HG02759 (cell line): ENCODE results near the gene POU6F2.

Source experiments
- ATAC-seq: cut with Tn5 transposase; IDR thresholded peaks from one replicate; pipeline ENCODE4 v1.9.1; 2021; ENCODE audit warnings: mild to moderate bottlenecking, moderate library complexity; ENCODE audit not compliant: unreplicated experiment

POU6F2 gene

DNA sequence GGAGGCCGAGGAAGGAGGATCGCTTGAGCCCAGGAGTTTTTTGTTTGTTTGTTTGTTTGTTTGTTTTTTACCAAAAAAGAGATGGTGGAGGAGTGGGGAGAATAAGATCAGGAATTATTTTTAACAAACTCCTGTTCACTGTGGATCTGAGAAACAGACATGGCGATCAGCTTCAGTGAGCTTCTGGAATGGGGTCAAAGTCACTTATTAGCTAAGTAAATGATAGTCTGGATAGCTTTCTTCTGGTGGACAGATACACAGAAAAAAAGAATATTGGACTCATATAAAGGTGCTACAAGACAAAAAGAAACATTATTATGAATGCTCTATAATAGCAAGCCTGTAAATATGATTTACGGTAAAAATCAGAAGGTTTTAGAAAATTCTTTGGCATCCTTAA is 85.1 kb downstream of the POU6F2 start:
- ATAC-seq = no peak

DNA sequence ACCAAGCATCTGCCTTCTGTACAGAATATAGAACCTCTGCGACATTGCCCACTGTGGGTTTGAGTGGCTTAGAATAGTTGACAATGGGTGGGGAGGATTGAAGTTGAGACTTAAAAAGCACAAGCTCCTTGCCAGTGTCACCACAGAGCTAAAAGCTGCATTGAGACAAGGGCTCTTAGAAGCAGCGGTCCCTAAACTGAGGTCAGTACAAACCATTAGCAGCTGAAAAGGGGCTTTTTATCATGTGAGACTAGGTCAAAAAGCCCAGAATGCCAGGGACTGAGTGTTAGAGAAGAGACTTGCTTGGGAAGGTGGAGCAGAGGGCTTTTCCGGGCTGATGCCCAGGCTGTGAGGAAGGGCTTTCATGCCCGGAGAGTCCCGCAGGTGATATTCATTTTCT is 91.3 kb downstream of the POU6F2 start:
- no peak for ATAC-seq

DNA sequence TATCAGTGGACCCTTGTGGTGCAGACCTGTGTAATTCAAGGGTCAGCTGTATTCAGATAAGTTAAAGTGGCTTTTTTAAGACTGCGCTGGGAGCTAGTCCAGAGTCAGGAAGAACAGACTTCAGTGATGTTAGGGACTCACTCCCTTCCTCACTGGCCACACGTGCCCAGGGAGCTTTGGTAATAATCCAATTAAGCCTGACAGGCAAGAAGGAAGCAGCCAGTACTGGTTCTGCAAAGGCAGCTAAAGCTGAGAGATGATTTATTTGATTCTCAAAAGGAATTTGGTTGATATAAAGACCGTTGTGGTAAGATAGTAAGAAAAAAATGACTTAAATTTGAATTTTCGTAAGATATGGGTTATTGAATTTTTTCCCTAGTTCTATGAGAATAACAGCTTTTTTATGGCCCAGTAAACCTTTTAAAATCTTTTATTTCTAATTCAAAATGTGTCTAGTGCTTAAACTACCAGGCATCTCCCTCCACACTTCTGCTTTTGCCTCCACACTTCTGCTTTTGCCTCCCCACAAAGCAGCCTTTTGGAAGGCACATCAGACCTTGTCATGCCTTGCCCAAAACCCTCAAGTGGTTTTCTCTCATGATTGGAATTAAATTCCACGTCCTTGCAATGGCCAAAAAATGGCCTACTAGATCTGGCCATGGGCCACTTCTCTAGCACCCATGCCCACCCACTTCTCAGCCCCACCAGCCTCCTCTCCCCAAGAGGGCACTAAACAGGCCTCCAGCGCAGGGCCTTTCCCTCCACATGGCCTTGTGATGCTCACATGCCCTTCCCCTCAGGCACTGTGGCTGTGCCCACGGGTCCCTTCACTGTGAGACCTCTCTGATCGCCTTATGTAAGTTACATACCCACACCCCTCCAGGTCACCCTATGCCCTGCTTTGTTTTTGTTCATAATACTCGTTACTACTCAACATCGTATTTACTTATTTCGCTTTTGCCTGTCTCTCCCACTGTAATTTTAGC is 92.5 kb downstream of the POU6F2 start:
- no peak for ATAC-seq

DNA sequence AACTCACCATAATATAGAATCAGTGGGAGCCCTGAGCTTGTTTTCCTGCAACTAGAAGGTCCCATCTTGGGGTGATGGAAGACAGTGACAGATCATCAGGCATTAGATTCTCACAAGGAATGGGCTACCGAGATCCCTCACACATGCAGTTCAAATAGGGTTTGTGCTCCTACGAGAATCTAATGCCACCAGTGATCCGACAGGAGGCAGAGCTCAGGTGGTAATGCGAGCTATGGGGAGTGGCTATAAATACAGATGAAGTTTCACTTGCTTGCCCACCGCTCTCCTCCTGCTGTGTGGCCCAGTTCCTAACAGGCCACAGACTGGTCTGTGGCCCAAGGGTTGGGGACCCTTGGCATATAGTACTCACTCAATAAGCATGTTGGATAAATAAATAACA is 93.4 kb downstream of the POU6F2 start:
- no peak for ATAC-seq

DNA sequence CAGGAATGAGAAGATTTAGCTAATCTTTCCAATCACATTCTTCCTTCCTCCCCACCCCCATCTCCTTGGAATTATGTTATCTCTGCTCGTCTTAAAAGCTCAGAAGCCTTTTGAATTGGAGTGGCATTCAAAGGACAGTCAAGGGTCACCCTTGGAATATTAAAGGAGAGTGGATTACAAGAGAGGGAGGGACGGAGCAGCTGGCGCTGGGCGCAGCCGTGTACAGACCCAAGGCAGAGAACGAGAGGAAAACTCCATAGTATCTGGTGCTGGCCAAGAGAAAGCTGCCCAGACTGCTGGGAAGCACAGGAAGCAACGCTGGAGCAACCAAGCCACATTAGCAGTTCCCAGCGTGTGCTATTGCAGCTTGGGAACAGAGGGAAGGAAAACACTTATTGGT is 95.7 kb downstream of the POU6F2 start:
- ATAC-seq = no peak

DNA sequence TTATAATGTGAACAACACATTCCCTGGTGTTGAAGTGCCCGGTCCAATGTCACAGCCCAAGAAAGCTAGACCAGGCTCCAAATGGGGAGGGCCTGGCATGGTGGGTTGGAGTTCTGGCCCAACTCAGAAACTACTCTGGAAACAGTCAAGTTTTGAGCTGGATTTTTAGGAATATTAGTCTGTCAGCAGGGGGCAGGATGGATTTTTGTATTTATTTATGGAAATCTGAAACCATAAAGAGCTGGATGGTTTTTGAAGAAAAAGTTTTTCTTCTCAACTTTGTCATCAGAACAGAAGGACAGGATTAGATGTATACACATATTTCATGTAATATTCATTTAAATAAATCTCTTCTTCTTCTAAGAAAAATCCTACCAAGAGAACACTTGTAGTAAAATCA is 97.5 kb downstream of the POU6F2 start:
- ATAC-seq = no peak

DNA sequence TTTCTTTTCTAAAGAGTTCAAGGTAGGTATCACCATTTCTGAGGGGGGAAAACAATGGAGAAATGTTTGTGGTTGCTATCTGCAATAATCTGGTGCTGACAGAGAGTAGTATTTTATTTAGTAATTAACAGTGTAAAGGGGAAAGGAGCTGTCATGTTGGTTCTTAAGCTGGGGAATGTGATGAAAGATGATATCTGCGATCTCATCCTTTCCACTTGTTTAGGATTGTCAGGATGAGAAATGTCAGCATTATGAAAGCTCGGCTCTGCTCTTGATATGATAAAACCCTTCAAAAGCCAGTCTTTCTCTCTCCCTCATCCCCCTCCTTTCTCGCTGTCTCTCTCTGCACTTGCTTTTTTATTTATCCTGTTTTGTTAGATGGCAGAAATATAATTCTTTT is 106.1 kb downstream of the POU6F2 start:
- ATAC-seq = no peak

DNA sequence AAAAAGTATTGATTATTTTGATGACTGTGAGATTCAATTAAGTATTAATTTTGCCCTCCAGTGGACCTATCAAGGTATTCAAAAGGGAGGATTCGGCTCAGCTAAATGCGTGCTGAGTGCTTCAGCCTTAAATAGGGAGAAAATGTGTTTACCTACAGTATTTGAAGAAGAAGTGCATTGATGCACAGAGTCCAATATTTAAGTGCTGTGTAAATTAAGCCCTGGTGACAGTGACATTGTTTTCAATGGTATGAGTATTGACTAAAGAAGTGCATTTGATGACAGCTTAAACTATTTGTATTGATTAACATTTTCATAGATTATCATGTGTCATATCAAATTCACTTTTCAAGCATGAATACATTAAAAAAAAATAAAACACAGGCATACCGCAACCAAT is 106.6 kb downstream of the POU6F2 start:
- no peak for ATAC-seq

DNA sequence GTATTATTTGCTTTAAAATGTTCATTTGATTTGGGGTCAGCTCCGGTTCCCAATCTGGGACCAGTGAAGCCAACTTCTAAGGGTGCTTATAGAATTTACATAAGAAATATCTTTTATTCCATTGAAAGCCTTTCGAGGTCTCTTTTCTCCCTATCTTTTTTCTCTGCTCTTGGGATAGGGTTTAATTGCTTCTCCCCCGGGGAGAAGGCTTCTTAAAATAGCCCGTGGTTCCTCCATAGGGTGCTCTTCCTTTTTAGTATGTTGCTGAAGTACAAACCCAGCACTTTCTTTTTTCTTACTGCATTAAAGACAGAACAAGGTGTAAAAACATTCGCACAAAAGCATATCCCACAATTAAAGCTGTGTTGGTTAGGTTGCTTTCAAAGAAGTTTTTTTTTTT is 107.5 kb downstream of the POU6F2 start:
- no peak for ATAC-seq

DNA sequence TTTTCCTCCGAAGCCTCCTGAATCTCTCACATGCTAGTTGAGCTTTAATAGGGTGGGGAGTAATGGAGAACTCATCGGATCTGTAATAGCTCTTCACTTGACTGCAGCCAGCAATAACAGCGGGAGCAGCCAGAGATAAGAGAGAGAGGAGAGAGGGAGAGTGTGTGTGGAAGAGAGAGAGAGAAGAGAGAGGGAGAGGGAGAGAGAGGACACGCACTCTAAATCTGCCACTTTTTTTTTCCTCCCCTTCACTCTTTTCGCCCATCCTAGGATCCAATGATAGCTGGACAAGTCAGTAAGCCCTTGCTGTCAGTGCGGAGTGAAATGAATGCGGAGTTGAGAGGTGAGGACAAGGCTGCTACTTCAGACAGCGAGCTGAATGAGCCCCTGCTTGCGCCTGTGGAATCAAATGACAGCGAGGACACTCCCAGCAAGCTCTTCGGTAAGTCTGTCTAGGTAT is 107.9 kb downstream of the POU6F2 start:
- no peak for ATAC-seq

DNA sequence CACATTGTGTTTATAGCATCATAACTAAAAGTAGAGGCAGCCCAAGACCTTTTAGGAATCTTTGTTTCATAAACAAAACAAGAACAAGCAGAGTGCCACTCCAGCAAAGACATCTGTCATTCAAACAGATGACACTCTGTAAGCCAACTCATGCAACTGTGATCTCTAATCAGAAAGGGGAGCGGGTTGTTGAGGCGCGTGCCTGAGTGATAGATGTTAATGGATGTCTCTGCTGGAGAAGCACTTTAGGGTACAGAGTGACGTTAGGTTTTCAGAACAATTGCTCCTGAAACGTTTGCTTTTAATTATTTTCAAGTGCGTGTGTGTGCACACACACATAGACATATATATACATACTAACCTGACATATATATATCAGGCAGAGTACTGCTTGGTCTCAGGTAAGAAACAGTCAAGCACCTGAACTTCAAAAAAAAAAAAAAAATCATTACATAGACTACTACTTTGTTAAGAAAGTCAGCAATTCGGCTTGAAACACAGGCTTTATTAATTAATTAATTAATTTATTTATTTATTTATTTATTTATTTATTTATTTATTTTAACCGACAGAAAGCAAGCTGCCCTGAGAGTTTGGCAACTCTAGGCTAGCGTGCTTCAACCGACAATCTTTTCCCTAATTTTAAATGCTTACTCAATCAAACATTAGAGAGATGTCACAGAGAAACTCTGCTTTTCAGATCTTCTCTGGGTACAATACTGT is 109.1 kb downstream of the POU6F2 start:
- no peak for ATAC-seq

DNA sequence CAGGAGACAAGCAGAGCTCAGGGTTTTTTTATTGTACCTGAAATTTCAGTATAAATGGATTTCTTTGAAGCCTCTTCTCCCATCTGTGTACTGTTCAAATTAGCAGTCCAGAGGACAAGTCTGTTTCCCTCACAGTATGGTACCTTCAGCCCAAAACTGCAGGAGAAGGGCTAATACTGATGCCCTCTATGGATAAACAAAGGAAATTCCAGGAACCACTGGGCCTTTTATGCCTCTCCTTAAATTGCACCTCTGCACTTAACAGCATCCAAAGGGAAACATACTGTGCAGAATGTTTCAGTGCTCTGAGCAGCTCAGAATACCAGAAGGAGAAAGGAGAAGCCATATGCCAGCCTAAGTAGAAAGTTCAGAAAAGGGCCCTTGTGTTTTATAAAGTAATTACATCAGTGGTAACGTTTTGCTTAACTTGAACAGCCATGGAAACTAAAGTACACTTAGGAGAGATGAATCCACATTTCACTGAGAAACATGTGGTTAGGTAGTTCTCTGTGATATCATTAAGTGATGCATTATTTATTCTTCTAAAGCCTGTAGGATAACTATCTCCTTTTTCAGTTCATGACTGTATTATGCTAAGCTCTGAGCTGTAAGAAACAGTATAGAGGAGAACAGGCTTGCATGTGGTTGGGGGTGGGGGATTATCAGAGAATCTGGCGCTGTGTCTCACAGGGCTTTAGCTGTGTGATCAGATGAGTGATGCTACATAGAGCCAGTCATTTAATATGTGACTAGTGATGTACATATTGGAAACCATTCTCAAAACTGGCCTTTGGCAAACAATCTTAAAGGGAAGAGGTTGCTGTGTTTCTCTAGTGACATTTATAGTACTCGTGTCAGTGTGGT is 111.3 kb downstream of the POU6F2 start:
- ATAC-seq = no peak

DNA sequence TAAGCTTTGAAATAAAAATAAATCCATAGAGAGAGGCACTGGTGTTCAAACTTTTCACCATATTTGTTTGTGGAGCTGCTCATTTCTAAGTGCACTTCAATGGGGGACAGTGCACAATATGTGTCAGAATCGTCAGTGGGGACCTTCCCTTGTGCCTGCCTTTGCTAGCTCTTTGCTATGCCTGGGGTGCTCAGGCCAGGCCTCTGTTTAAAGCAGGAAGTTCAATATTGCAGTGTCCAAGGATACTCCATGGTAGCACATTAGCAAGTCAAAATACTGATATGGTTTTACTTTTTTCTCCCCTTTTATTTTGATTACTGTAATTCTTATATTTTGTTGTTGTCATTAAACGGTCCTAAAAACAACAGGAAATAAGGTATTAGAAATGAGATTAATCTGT is 113.4 kb downstream of the POU6F2 start:
- no peak for ATAC-seq

DNA sequence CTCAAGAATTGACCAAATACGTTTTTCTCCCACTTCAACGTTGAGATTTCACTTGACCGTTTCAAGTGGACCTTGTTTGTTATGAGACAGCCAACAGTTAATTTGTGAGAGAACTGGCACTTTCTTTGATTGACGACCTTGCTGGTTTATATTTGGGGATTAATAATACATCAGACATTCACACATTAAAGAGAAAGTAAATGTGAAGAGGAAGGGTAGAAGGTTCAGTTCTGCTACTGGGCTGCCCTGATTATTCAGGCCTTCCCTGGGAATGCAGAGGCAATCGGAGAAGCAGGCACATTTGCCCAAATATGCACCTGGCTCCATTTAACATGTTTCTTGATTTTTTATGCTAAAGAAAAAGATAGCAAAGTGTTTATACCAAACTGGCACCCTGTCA is 114.1 kb downstream of the POU6F2 start:
- no peak for ATAC-seq

DNA sequence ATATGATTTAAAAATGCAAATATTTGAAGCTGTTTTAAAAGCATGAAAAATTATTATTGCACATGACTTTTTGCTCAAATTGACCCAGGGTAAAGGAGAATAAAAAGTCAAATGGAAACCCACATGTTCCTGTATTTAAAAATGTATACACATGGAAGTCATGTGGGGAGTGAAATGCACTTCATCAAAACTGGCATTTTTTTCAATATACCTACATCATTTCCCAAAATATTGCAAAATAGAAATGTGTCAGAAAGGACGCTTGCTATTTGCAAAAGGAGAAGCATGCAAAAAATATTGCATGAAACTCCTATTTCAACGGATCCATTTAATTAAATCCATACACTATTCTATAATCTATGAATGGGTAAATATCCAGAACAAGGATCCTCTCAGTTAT is 117.0 kb downstream of the POU6F2 start:
- no peak for ATAC-seq

DNA sequence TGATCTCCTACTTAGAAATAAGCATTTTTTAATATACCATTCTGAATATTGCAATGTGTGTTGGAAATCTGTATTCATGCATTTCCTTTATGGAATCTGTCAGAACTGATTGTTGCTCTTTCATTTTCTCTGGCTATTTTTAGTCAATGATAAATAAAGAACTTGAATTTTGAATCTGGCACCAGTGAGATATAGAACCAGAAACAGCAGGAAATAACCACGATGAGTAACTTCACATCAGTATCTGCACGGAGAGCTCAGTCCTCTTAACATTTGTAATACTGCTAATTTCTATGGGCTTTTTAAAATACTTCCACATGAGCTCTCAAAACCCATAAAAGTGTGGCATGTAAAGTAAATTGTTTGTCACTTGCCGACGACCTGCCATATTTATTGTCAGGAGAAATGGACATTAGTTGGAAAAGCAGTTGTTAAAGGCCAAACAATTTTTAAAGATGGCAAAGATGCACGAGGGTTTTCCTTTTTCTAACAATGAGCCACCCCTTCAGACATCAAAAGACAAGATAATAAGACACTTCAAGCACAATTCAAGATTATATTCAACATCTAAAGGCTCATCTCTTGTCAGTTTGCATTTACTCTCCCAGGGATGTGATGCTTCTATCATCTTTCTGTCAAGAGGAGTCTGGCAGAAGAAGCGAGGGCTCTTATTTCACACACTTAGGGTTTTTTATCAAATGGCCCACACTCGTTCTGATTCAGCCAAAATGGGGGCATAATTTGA is 118.3 kb downstream of the POU6F2 start:
- no peak for ATAC-seq

DNA sequence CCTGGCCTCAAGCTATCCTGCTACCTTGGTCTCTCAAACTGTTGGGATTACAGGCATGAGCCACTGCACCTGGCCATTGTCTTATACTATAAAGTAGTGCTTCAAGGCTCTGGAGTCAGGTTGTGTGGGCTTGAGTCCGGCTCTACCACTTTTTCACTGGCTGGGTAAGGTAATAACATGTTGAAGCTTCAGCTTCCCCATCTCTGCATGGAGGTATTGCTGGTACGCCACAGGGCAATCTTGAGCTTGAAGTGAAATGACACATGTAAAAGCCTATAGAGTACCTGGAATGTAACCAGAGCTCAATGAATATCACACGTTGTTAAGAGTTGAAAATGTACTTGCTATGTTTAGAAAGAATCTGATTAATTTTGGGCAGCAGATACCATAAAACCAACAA is 120.8 kb downstream of the POU6F2 start:
- no peak for ATAC-seq

DNA sequence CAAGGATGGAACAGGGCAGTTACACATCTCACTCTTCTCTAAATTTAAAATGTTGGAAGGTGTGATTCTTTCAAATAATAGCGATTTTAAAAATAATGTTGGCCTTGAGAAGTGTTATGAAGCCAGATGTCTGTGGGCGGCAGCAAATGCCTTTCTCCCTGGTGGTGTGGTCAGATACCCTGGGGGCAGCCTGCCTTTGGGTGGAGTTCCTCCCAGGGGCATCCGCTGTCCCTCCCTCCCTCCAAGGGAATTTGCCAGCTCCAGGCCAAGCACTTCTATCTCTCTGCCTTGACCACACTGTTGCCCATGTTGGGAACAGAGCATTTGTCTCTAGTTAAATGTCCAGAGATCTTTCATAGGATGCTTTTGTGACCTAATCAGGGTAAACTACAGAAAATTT is 121.4 kb downstream of the POU6F2 start:
- ATAC-seq = no peak

DNA sequence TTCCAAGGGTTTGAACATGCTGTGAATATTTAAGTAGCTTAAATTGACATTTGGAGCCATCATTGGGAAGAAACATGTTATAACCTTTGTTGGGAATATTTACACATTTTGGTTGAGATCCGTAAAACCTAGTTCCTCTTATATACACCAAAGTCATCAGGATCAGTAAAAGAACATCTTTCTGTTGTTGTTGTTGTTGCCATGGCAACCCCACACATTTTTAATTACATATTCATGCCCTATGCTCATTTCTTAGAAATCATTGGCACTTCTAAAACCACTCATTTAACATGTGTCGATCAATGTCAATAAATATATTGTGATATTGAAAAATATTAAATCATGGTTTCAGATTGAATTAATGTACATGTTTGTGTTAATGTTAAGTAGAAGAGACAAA is 122.6 kb downstream of the POU6F2 start:
- no peak for ATAC-seq

DNA sequence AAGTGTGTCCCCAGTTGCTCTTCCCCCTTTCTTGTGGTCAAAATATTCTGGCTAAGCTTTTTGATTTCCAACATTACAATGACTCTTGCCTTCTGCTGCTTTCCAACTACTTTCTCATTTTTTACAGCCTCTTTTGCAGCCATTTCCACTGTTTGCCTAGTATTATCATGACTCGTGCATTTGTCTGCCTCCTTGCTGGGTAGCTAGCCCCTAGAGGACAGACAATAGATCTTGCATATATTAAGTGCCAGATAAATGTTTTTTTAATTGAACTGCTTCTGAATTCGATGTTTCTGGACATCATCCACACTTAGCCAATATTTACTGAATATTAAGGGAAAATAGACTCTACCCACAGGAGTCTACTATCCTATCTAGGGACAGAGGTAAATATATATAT is 124.5 kb downstream of the POU6F2 start:
- no peak for ATAC-seq
